ENCODE results near the gene HDC. TPM values are rescaled to one million over a fixed set of nuclear protein-coding genes. Genes with fewer than 3 reads are reported as not detected.

The HDC gene
- total RNA-seq, 1 donor from 2014 or later: not detected

DNA sequence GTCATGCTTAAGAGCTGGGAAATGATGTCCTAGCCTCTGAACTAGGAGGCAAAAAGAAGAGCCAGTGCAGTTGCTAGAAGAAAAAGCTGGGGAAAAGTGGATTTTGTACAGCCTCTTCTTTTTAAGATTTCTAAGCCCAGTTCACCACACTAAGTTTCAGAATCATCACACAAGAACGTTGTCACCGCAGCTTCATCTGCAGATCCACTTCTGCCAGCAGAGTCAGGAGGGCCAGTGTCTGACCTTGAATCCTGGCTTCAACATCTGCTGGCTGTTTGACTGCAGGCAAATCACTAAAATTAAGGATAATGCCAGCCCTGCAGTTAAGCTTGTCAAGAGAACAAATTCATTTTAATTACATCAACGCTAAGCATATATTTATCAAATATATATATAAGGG, 36.2 kb downstream of the HDC start:
- DNase-seq (ENCODE audit: extremely low spot score, unreplicated experiment): no peak
- no peaks in the 10 kb centered on the region for H3K9me3 Mint-ChIP-seq (ENCODE audit: unreplicated experiment)
- TF ChIP-seq CTCF (IDR thresholded peaks at IDR 0.05): no peak

DNA sequence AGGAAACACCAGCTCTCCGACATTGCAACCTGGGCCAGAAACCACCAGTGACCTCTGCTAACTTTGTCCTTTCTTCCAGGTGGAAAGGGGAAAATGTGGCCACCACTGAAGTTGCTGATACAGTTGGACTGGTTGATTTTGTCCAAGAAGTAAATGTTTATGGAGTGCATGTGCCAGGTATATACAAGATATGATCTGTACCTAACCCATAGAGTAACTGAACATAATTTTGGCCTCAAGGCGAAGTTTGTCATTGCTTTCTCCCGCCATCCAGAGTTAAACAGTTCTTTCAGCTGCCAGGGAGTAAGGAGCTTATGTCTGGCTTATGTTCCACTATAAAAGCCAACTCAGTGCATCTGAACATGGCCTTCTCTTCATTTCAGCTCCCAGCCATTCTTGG, 36.7 kb downstream of the HDC start:
- Mint-ChIP-seq H3K27ac (ENCODE audit: unreplicated experiment) (no peak overlapping the region), H3K4me3 (ENCODE audit: unreplicated experiment) (no peak overlapping the region), H3K4me1 (ENCODE audit: unreplicated experiment) (no peaks in the 10 kb centered on the region), H3K27me3 (ENCODE audit: unreplicated experiment) (no peaks in the 10 kb centered on the region), H3K9me3 (ENCODE audit: unreplicated experiment) (no peaks in the 10 kb centered on the region), H3K36me3 (ENCODE audit: unreplicated experiment) (no peaks in the 10 kb centered on the region)
- no peak for TF ChIP-seq CTCF (IDR thresholded peaks at IDR 0.05)
- DNase-seq (ENCODE audit: extremely low spot score, unreplicated experiment): no peak

More for the DNA sequence above, 36.2 kb downstream of the HDC start:
- H3K36me3 Mint-ChIP-seq (ENCODE audit: unreplicated experiment): no peaks in the 10 kb centered on the region
- no peaks in the 10 kb centered on the region for H3K27me3 Mint-ChIP-seq (ENCODE audit: unreplicated experiment)
- H3K27ac Mint-ChIP-seq (ENCODE audit: unreplicated experiment): no peak overlapping the region
- H3K4me3 Mint-ChIP-seq (ENCODE audit: unreplicated experiment): no peak overlapping the region
- H3K4me1 Mint-ChIP-seq (ENCODE audit: unreplicated experiment): no peaks in the 10 kb centered on the region

GRCh38 chr15:50227076-50227475, 38.5 kb downstream of the HDC start:
- Mint-ChIP-seq H3K27me3 (ENCODE audit: unreplicated experiment) (peaks cover 6% of the 10 kb centered on the region), H3K4me3 (ENCODE audit: unreplicated experiment) (no peak overlapping the region), H3K36me3 (ENCODE audit: unreplicated experiment) (no peaks in the 10 kb centered on the region), H3K4me1 (ENCODE audit: unreplicated experiment) (no peaks in the 10 kb centered on the region), H3K9me3 (ENCODE audit: unreplicated experiment) (no peaks in the 10 kb centered on the region), H3K27ac (ENCODE audit: unreplicated experiment) (no peak overlapping the region)
- no peak for DNase-seq (ENCODE audit: extremely low spot score, unreplicated experiment)
- TF ChIP-seq CTCF (IDR thresholded peaks at IDR 0.05): no peak

DNA sequence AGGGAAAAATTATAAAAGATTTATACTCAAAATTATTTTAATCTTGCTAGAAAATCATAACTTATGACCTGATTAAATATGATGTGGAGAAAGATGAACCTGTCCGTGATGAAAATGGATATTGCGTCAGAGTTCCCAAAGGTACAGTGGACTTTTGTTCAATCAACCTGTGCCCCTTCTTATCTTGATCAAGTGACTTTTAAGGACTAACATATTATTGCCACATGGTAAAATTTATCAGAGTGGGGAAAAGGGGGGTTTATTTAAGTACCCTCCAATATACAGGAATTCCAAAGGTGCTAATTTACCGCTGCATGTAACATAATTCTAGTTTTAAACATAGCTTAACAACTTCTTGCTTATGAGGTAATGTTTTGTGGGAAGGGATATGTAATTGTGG, 39.6 kb downstream of the HDC start:
- Mint-ChIP-seq H3K27me3 (ENCODE audit: unreplicated experiment) (peaks cover 7% of the 10 kb centered on the region), H3K4me3 (ENCODE audit: unreplicated experiment) (no peak overlapping the region), H3K36me3 (ENCODE audit: unreplicated experiment) (no peaks in the 10 kb centered on the region), H3K9me3 (ENCODE audit: unreplicated experiment) (no peaks in the 10 kb centered on the region), H3K4me1 (ENCODE audit: unreplicated experiment) (no peaks in the 10 kb centered on the region), H3K27ac (ENCODE audit: unreplicated experiment) (no peak overlapping the region)
- no peak for DNase-seq (ENCODE audit: extremely low spot score, unreplicated experiment)
- TF ChIP-seq CTCF (IDR thresholded peaks at IDR 0.05): no peak

GRCh38 chr15:50225057-50225456, 40.5 kb downstream of the HDC start:
- Mint-ChIP-seq H3K9me3 (ENCODE audit: unreplicated experiment) (no peaks in the 10 kb centered on the region), H3K27ac (ENCODE audit: unreplicated experiment) (no peak overlapping the region), H3K27me3 (ENCODE audit: unreplicated experiment) (peaks cover 7% of the 10 kb centered on the region), H3K4me3 (ENCODE audit: unreplicated experiment) (no peak overlapping the region), H3K4me1 (ENCODE audit: unreplicated experiment) (no peaks in the 10 kb centered on the region), H3K36me3 (ENCODE audit: unreplicated experiment) (no peaks in the 10 kb centered on the region)
- no peak for DNase-seq (ENCODE audit: extremely low spot score, unreplicated experiment)
- no peak for TF ChIP-seq CTCF (IDR thresholded peaks at IDR 0.05)

All from osteocyte (in vitro differentiated cells).